ENCODE measurements around the gene CA5A. TPM values are rescaled to one million over a fixed set of nuclear protein-coding genes. Genes with fewer than 3 reads are reported as not detected.

CA5A gene
- polyA plus RNA-seq, 2 of the 4 experiments (the other 2 are of a cell fraction) = not detected

GRCh38 chr16:87952751-87953150, 16.4 kb upstream of the CA5A start:
- ChIA-PET POLR2A (no interaction called here), CTCF (interaction anchor here (0.7 to 3.9 kb wide), 3 partner anchors 20 to 30 kb away, joined by 3 to 15 read pairs (median 4); no protein-coding TSS in a partner anchor)
- ATAC-seq (no peak), DNase-seq (ENCODE audit: low read depth in 1 of 2, low spot score in 1 of 2) (no peak), FAIRE-seq (no peak)
- peaks cover 25% of the 10 kb centered on the region for H3K4me1 ChIP-seq
- 90% methylated on average over 16 of the region's 16 CpGs for WGBS (ENCODE audit: missing lambda C conversion rate)
- peak overlapping the region; percentile 98 for H3K4me2 ChIP-seq
- H3K4me3 ChIP-seq = peak overlapping the region; percentile 98
- TF ChIP-seq JUN (IDR thresholded peaks at IDR 0.05) (no peak), RAD21 (conservative IDR thresholded peaks at IDR 0.05 in 1 of 2, IDR thresholded peaks at IDR 0.05 in 1 of 2) (no peak), MYC (IDR thresholded peaks at IDR 0.05; ENCODE audit: borderline replicate concordance, low read length) (no peak), RARB (CRISPR knock-in tag; IDR thresholded peaks at IDR 0.05) (no peak), RNF2 (IDR thresholded peaks at IDR 0.05; ENCODE audit: borderline replicate concordance, low read depth) (no peak), BHLHE40 (IDR thresholded peaks at IDR 0.05; ENCODE audit: low read depth, low read length) (no peak), USF2 (IDR thresholded peaks at IDR 0.05) (no peak), HOXB13 (CRISPR knock-in tag; IDR thresholded peaks at IDR 0.05; ENCODE audit: low read depth) (no peak), NFE2L2 (conservative IDR thresholded peaks at IDR 0.05; ENCODE audit: low read length) (no peak), RCOR1 (IDR thresholded peaks at IDR 0.05; ENCODE audit: low read depth, low read length) (no peak), MAX (IDR thresholded peaks at IDR 0.05) (no peak), TFCP2L1 (CRISPR knock-in tag; IDR thresholded peaks at IDR 0.05) (no peak), HMGXB4 (CRISPR knock-in tag; IDR thresholded peaks at IDR 0.05; ENCODE audit: borderline replicate concordance) (no peak), BCL3 (IDR thresholded peaks at IDR 0.05) (no peak)
- H3K27ac ChIP-seq = peak overlapping the region; percentile 95 to 96
- no peaks in the 10 kb centered on the region for H3K9me3 ChIP-seq

GRCh38 chr16:87951552-87952538, 15.5 kb upstream of the CA5A start:
- peak overlapping the region; percentile 98 for H3K4me3 ChIP-seq
- WGBS (ENCODE audit: missing lambda C conversion rate) = 5% methylated on average over 18 of the region's 82 CpGs
- TF ChIP-seq PHF8 (IDR thresholded peaks at IDR 0.05; ENCODE audit: borderline replicate concordance, low read depth) (peak; percentile 52; the same call in 1 of the 2 replicates), GATA3 (IDR thresholded peaks at IDR 0.05; ENCODE audit: borderline replicate concordance) (no peak), BCL3 (IDR thresholded peaks at IDR 0.05) (peak; percentile 82; the same call in 2 of the 3 replicates), JUN (IDR thresholded peaks at IDR 0.05) (peak in 1 of 2 experiments; percentile 73; a peak in 2 of 5 replicates), MAZ (IDR thresholded peaks at IDR 0.05; ENCODE audit: borderline replicate concordance, low read depth, low read length) (0 out of 2 replicates have a peak, but pooled peaks have one; percentile 2), HES2 (IDR thresholded peaks at IDR 0.05) (no peak)
- H3K4me2 ChIP-seq = peak overlapping the region; percentile 98
- ATAC-seq = peak in 1 of 2 experiments; percentile 4; a peak in 2 of 6 replicates
- FAIRE-seq = no peak
- ChIA-PET POLR2A (interaction anchor here (1.0 to 1.2 kb wide), 6 partner anchors 12 to 618 kb away, joined by 3 to 9 read pairs (median 3); partner anchors contain the start of genes FBXO31 and ZC3H18), CTCF (interaction anchor here (1.0 to 3.9 kb wide), 4 partner anchors 12 to 173 kb away, joined by 3 to 15 read pairs (median 4); no protein-coding TSS in a partner anchor)
- H3K27ac ChIP-seq = peak overlapping the region; percentile 95 to 96
- H3K9me3 ChIP-seq = no peaks in the 10 kb centered on the region
- no peak for DNase-seq (ENCODE audit: low read depth in 1 of 2, low spot score in 1 of 2)
- H3K4me1 ChIP-seq = peaks cover 25% of the 10 kb centered on the region

Measured in A549 (cell line).